HEK293 (cell line): ENCODE results near the gene CCND1.

Source experiments
- CTCF ChIA-PET: fragments of 350-600 bp; formaldehyde crosslinking; extraction: SDS; loops from one replicate; lab custom pipeline; 2021; ENCODE audit warnings: antibody characterized with exemption; lab: Yijun Ruan, JAX
- POLR2A ChIA-PET: fragments of 300-600 bp; formaldehyde crosslinking; extraction: SDS; loops from one replicate; lab custom pipeline; 2020; ENCODE audit warnings: antibody characterized with exemption, inconsistent platforms; lab: Yijun Ruan, JAX
- H3K27ac ChIP-seq: fragments of 200-500 bp; sonication (Bioruptor generic); 2 replicates; pipeline ENCODE4 v1.5.1; 2014; ENCODE audit warnings: low read depth, low read length, control low read depth, inconsistent platforms; ENCODE audit errors: extremely low read depth
- H3K36me3 ChIP-seq, 2 experiments: fragments of 200-500 bp in 1 of 2; sonication (Bioruptor generic) in 1 of 2; 1 replicate in 1 of 2; 2 replicates in 1 of 2; pipeline ENCODE4 v1.5.1; 2014 to 2017; ENCODE audit warnings: inconsistent platforms in 2 of 2, low read length in 2 of 2; ENCODE audit not compliant: control insufficient read depth in 2 of 2, insufficient read depth in 1 of 2
- H3K4me1 ChIP-seq: fragments of 200-500 bp; sonication (Bioruptor generic); 2 replicates; pipeline ENCODE4 v1.5.1; 2014; ENCODE audit warnings: mild to moderate bottlenecking, low read length, inconsistent platforms; ENCODE audit not compliant: control insufficient read depth, insufficient read depth
- H3K4me3 ChIP-seq: 2 replicates; pipeline ENCODE4 v1.5.1; 2011; ENCODE audit warnings: low read depth, mild to moderate bottlenecking, control low read depth, low read length, moderate library complexity
- H3K9me3 ChIP-seq: fragments of 200-500 bp; sonication (Bioruptor generic); 2 replicates; pipeline ENCODE4 v1.5.1; 2014; ENCODE audit warnings: low read depth, low read length, inconsistent platforms; ENCODE audit not compliant: control insufficient read depth, insufficient read depth
- HOXD13 ChIP-seq: sonication (generic); formaldehyde crosslinking; IDR thresholded peaks from 2 replicates; pipeline ENCODE4 v1.8.0; 2022; ENCODE audit warnings: missing genetic modification reagents, borderline replicate concordance
- OSR2 ChIP-seq: fragments of 450-650 bp; formaldehyde crosslinking; IDR thresholded peaks from 2 replicates; pipeline ENCODE4 v1.5.1; 2016; ENCODE audit warnings: missing biosample characterization, missing genetic modification characterization
- RBAK ChIP-seq: fragments of 450-650 bp; formaldehyde crosslinking; IDR thresholded peaks from 2 replicates; pipeline ENCODE4 v1.5.1; 2016; ENCODE audit warnings: missing biosample characterization, missing genetic modification characterization
- SCRT1 ChIP-seq: fragments of 450-650 bp; formaldehyde crosslinking; IDR thresholded peaks from 2 replicates; pipeline ENCODE4 v1.5.1; 2016; ENCODE audit warnings: missing biosample characterization, missing genetic modification characterization, borderline replicate concordance
- SCRT2 ChIP-seq: fragments of 450-650 bp; formaldehyde crosslinking; IDR thresholded peaks from 2 replicates; pipeline ENCODE4 v1.5.1; 2016; ENCODE audit warnings: missing biosample characterization, missing genetic modification characterization
- SP2 ChIP-seq: fragments of 450-650 bp; formaldehyde crosslinking; IDR thresholded peaks from 2 replicates; pipeline ENCODE4 v1.5.1; 2016; ENCODE audit warnings: missing biosample characterization, missing genetic modification characterization
- ZBTB17 ChIP-seq: fragments of 450-650 bp; formaldehyde crosslinking; IDR thresholded peaks from 2 replicates; pipeline ENCODE4 v1.5.1; 2016; ENCODE audit warnings: missing biosample characterization, missing genetic modification characterization
- ZNF169 ChIP-seq: fragments of 450-650 bp; formaldehyde crosslinking; IDR thresholded peaks from 2 replicates; pipeline ENCODE4 v1.5.1; 2016; ENCODE audit warnings: missing biosample characterization, missing genetic modification characterization
- ZNF19 ChIP-seq: fragments of 450-650 bp; formaldehyde crosslinking; IDR thresholded peaks from 2 replicates; pipeline ENCODE4; 2016; ENCODE audit warnings: missing biosample characterization, missing genetic modification characterization, low read depth
- ZNF23 ChIP-seq: fragments of 450-650 bp; formaldehyde crosslinking; IDR thresholded peaks from 2 replicates; pipeline ENCODE4 v1.5.1; 2016; ENCODE audit warnings: missing biosample characterization, missing genetic modification characterization, borderline replicate concordance
- ZNF26 ChIP-seq: fragments of 450-650 bp; formaldehyde crosslinking; IDR thresholded peaks from 2 replicates; pipeline ENCODE4 v1.5.1; 2016; ENCODE audit warnings: missing biosample characterization, missing genetic modification characterization
- ZNF280C ChIP-seq: fragments of 450-650 bp; formaldehyde crosslinking; IDR thresholded peaks from 2 replicates; pipeline ENCODE4 v1.5.1; 2016; ENCODE audit warnings: missing biosample characterization, missing genetic modification characterization
- ZNF292 ChIP-seq: fragments of 450-650 bp; formaldehyde crosslinking; IDR thresholded peaks from 2 replicates; pipeline ENCODE4 v1.5.1; 2016; ENCODE audit warnings: low read depth, missing biosample characterization, missing genetic modification characterization, borderline replicate concordance
- ZNF391 ChIP-seq: fragments of 450-650 bp; formaldehyde crosslinking; IDR thresholded peaks from 2 replicates; pipeline ENCODE4 v1.5.1; 2016; ENCODE audit warnings: low read depth, missing biosample characterization, missing genetic modification characterization, borderline replicate concordance
- ZNF571 ChIP-seq: fragments of 450-650 bp; formaldehyde crosslinking; IDR thresholded peaks from 2 replicates; pipeline ENCODE4 v1.5.0; 2017; ENCODE audit warnings: missing biosample characterization, missing genetic modification characterization
- ZNF660 ChIP-seq: fragments of 450-650 bp; IDR thresholded peaks from 2 replicates; pipeline ENCODE4 v1.5.1; 2018; ENCODE audit warnings: missing biosample characterization, mild to moderate bottlenecking, missing genetic modification characterization
- ZNF664 ChIP-seq: fragments of 450-650 bp; formaldehyde crosslinking; IDR thresholded peaks from 2 replicates; pipeline ENCODE4 v1.5.1; 2016; ENCODE audit warnings: missing biosample characterization, missing genetic modification characterization
- ZNF830 ChIP-seq: fragments of 450-650 bp; IDR thresholded peaks from 2 replicates; pipeline ENCODE4 v1.5.0; 2018; ENCODE audit warnings: missing biosample characterization, missing genetic modification characterization, low read depth, mild to moderate bottlenecking, moderate library complexity
- ZSCAN4 ChIP-seq: fragments of 450-650 bp; formaldehyde crosslinking; IDR thresholded peaks from 2 replicates; pipeline ENCODE4 v1.5.1; 2017; ENCODE audit warnings: missing biosample characterization, missing genetic modification characterization
- TF ChIP-seq, protein P1 (sequence below): fragments of 450-650 bp; formaldehyde crosslinking; IDR thresholded peaks from 2 replicates; pipeline ENCODE4 v1.5.1; 2016; ENCODE audit warnings: missing biosample characterization, missing genetic modification characterization
- TF ChIP-seq, protein P2 (sequence below): fragments of 450-650 bp; formaldehyde crosslinking; IDR thresholded peaks from 2 replicates; pipeline ENCODE4; 2016; ENCODE audit warnings: missing biosample characterization, missing genetic modification characterization
- TF ChIP-seq, protein P3 (sequence below): fragments of 450-650 bp; formaldehyde crosslinking; IDR thresholded peaks from 2 replicates; pipeline ENCODE4 v1.5.1; 2017; ENCODE audit warnings: missing biosample characterization, missing genetic modification characterization

Gene CCND1

DNA sequence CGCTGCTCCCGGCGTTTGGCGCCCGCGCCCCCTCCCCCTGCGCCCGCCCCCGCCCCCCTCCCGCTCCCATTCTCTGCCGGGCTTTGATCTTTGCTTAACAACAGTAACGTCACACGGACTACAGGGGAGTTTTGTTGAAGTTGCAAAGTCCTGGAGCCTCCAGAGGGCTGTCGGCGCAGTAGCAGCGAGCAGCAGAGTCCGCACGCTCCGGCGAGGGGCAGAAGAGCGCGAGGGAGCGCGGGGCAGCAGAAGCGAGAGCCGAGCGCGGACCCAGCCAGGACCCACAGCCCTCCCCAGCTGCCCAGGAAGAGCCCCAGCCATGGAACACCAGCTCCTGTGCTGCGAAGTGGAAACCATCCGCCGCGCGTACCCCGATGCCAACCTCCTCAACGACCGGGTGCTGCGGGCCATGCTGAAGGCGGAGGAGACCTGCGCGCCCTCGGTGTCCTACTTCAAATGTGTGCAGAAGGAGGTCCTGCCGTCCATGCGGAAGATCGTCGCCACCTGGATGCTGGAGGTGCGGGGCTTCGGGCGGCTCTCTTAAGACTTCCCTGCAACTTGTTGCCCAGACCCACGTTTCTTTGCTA is at the start of gene CCND1:
TSS of gene CCND1 (plus strand) at position 162 of the 587 bp plus-strand sequence. CDS start at position 320, 158 bp downstream.
- ChIA-PET POLR2A (interaction anchor here (0.8 to 2.2 kb wide), 4 partner anchors 169 to 542 kb away, joined by 3 to 6 read pairs (median 4); no protein-coding TSS in a partner anchor), CTCF (interaction anchor here (0.8 kb wide), 1 partner anchor 349 kb away, joined by 5 read pairs; no protein-coding TSS in a partner anchor)
- H3K9me3 ChIP-seq, result no peaks in the 10 kb centered on the region
- H3K4me1 ChIP-seq, result peaks cover 3% of the 10 kb centered on the region; the same call in 1 of the 2 replicates
- H3K36me3 ChIP-seq, result peaks cover 0 to 27% of the 10 kb centered on the region in 2 experiments; a peak in 1 of 3 replicates
- H3K27ac ChIP-seq, result peak within 1 kb of the TSS; percentile 91
- peak within 1 kb of the TSS; percentile 63 for H3K4me3 ChIP-seq
- TF ChIP-seq ZNF26 (no peak), ZNF571 (tag by site-specific recombination) (no peak), ZNF280C (tag by site-specific recombination) (no peak), ZNF391 (no peak), SCRT2 (tag by site-specific recombination) (peak; percentile 92), RBAK (tag by site-specific recombination) (no peak), OSR2 (tag by site-specific recombination) (0 out of 2 replicates have a peak, but pooled peaks have one; percentile 9), ZBTB17 (tag by site-specific recombination) (peak; percentile 92), ZNF292 (tag by site-specific recombination) (no peak), ZNF23 (tag by site-specific recombination) (no peak), ZSCAN4 (no peak), ZNF830 (tag by site-specific recombination) (no peak), ZNF660 (peak; percentile 61; the same call in 1 of the 2 replicates), ZNF169 (tag by site-specific recombination) (no peak), ZNF664 (tag by site-specific recombination) (no peak), SCRT1 (tag by site-specific recombination) (no peak; the same call in 1 of the 2 replicates), ZNF19 (tag by site-specific recombination) (no peak), SP2 (peak; percentile 18; the same call in 1 of the 2 replicates), HOXD13 (CRISPR knock-in tag) (no peak)
- TF ChIP-seq, protein P1, sequence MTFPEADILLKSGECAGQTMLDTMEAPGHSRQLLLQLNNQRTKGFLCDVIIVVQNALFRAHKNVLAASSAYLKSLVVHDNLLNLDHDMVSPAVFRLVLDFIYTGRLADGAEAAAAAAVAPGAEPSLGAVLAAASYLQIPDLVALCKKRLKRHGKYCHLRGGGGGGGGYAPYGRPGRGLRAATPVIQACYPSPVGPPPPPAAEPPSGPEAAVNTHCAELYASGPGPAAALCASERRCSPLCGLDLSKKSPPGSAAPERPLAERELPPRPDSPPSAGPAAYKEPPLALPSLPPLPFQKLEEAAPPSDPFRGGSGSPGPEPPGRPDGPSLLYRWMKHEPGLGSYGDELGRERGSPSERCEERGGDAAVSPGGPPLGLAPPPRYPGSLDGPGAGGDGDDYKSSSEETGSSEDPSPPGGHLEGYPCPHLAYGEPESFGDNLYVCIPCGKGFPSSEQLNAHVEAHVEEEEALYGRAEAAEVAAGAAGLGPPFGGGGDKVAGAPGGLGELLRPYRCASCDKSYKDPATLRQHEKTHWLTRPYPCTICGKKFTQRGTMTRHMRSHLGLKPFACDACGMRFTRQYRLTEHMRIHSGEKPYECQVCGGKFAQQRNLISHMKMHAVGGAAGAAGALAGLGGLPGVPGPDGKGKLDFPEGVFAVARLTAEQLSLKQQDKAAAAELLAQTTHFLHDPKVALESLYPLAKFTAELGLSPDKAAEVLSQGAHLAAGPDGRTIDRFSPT, result no peak
- TF ChIP-seq, protein P2, sequence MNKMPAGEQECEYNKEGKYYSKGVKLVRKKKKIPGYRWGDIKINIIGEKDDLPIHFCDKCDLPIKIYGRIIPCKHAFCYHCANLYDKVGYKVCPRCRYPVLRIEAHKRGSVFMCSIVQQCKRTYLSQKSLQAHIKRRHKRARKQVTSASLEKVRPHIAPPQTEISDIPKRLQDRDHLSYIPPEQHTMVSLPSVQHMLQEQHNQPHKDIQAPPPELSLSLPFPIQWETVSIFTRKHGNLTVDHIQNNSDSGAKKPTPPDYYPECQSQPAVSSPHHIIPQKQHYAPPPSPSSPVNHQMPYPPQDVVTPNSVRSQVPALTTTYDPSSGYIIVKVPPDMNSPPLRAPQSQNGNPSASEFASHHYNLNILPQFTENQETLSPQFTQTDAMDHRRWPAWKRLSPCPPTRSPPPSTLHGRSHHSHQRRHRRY (tag by site-specific recombination), result no peak
- TF ChIP-seq, protein P3, sequence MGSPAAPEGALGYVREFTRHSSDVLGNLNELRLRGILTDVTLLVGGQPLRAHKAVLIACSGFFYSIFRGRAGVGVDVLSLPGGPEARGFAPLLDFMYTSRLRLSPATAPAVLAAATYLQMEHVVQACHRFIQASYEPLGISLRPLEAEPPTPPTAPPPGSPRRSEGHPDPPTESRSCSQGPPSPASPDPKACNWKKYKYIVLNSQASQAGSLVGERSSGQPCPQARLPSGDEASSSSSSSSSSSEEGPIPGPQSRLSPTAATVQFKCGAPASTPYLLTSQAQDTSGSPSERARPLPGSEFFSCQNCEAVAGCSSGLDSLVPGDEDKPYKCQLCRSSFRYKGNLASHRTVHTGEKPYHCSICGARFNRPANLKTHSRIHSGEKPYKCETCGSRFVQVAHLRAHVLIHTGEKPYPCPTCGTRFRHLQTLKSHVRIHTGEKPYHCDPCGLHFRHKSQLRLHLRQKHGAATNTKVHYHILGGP (tag by site-specific recombination), result 0 out of 2 replicates have a peak, but pooled peaks have one; percentile 23
